Activated CD4-positive, alpha-beta T cell treated with anti-CD3 and anti-CD28 coated beads, Interleukin-2, amount 50 U/mL, for 1 hour (primary cell): Measurements from ENCODE around the gene ICOSLG.
A peak's percentile ranks its signal among the peaks of the same experiment; 100 is the strongest.
"Not testable (repeated sequence)": the region's sequence is repeated elsewhere in the genome, so short reads cannot be mapped to it uniquely, and the experiment has no call there.

Experiments used
- DNase-seq: peaks from one replicate; pipeline ENCODE4 v3.0.0-alpha.2; 2020

ICOSLG gene

GRCh38 chr21:44240842-44241241, at the start of gene ICOSLG:
Gene ICOSLG (minus strand): TSS chr21:44240943. CDS start chr21:44240817, 126 bp downstream.
- DNase-seq = not testable (repeated sequence)

- DNase-seq = no peak
Measured at GRCh38 chr21:44289381-44290010, 48.8 kb upstream of the ICOSLG start.

- DNase-seq = no peak
Measured at GRCh38 chr21:44288251-44289110, 47.7 kb upstream of the ICOSLG start.

GRCh38 chr21:44286716-44287632, 46.2 kb upstream of the ICOSLG start:
- DNase-seq = no peak

- no peak for DNase-seq
Measured at GRCh38 chr21:44286086-44286715, 45.5 kb upstream of the ICOSLG start.

- DNase-seq = no peak
Measured at GRCh38 chr21:44285138-44285992, 44.6 kb upstream of the ICOSLG start, which contains the start of gene AIRE. Gene AIRE (plus strand): TSS chr21:44285876. CDS start chr21:44286007, 131 bp downstream.

- DNase-seq = no peak
Measured at GRCh38 chr21:44283948-44284347, 43.2 kb upstream of the ICOSLG start.

- not testable (repeated sequence) for DNase-seq
Measured at GRCh38 chr21:44283211-44283785, 42.6 kb upstream of the ICOSLG start.

- DNase-seq = no peak
Measured at GRCh38 chr21:44282370-44282769, 41.6 kb upstream of the ICOSLG start.

GRCh38 chr21:44281801-44282200, 41.1 kb upstream of the ICOSLG start:
- no peak for DNase-seq

- no peak for DNase-seq
Measured at GRCh38 chr21:44279354-44280260, 38.9 kb upstream of the ICOSLG start.

- DNase-seq = no peak
Measured at GRCh38 chr21:44275041-44275440, 34.3 kb upstream of the ICOSLG start.

GRCh38 chr21:44273046-44273445, 32.3 kb upstream of the ICOSLG start:
- no peak for DNase-seq

- no peak for DNase-seq
Measured at GRCh38 chr21:44272284-44272858, 31.6 kb upstream of the ICOSLG start.

- DNase-seq = no peak
Measured at GRCh38 chr21:44271558-44272283, 31.0 kb upstream of the ICOSLG start.

GRCh38 chr21:44269090-44269489, 28.3 kb upstream of the ICOSLG start:
- no peak for DNase-seq

GRCh38 chr21:44267655-44268142, 27.0 kb upstream of the ICOSLG start:
- DNase-seq = peak; percentile 8

GRCh38 chr21:44265734-44266270, 25.1 kb upstream of the ICOSLG start:
- no peak for DNase-seq
